Mucosa of descending colon (tissue), 3 donors: Measurements from ENCODE around the gene TPD52L2. TPM values are rescaled to one million over a fixed set of nuclear protein-coding genes. Genes with fewer than 3 reads are reported as not detected.
A peak's percentile ranks its signal among the peaks of the same experiment; 100 is the strongest.
"Not testable (repeated sequence)": the region's sequence is repeated elsewhere in the genome, so short reads cannot be mapped to it uniquely, and the experiment has no call there.

ENCODE experiments used
- ATAC-seq: fragments of 200-7000 bp; cut with Tn5 transposase; one replicate; pipeline ENCODE4 v1.9.1; 2020; ENCODE audit warnings: mild to moderate bottlenecking, moderate library complexity
- DNase-seq, 3 donors: peaks; one replicate each; pipeline ENCODE4 v3.0.0-alpha.2; 2020
- H3K36me3 ChIP-seq: fragments of 200-600 bp; one replicate; pipeline ENCODE4 v1.8.0; 2021; ENCODE audit warnings: low read depth, mild to moderate bottlenecking
- H3K4me1 ChIP-seq: fragments of 200-600 bp; one replicate; pipeline ENCODE4 v1.8.0; 2021; ENCODE audit warnings: low read depth, mild to moderate bottlenecking
- H3K4me3 ChIP-seq: fragments of 200-600 bp; one replicate; pipeline ENCODE4 v1.8.0; 2021; ENCODE audit warnings: mild to moderate bottlenecking
- H3K9me3 ChIP-seq: fragments of 200-600 bp; one replicate; pipeline ENCODE4 v1.8.0; 2021; ENCODE audit warnings: mild to moderate bottlenecking
- CTCF ChIP-seq: fragments of 200-600 bp; IDR thresholded peaks from one replicate; pipeline ENCODE4 v1.8.0; 2022; ENCODE audit warnings: antibody characterized with exemption, mild to moderate bottlenecking
- intact Hi-C, 2 donors: fragments of 100-400 bp; cut with DNase I in 1 of 2; cut with micrococcal nuclease in 1 of 2; formaldehyde crosslinking; loops; one replicate each; pipeline versions ENCODE4 v1.11.0 to v1.11.1; 2022; cut with DNase I, micrococcal nuclease
- total RNA-seq, 3 donors: library from RNA; stranded (reverse); fragmentation: NEBNext Ultra II Directional in 2 of 3; extraction: Animal tissue kit (Norgen Biotek cat#: 25700) in 2 of 3; gene quantifications; one replicate each; pipeline versions ENCODE4 v1.2.1 to v1.2.4, GENCODE V29; 2021 to 2023
- donor health status: DM: no; HTN: no; CAD: no; lungs with moderate emphysema.
- donor health status: DM: no; HTN: no; CAD: no.
- donor health status: DM: no; HTN: yes; CAD: no.

TPD52L2 gene
- total RNA-seq, 3 donors from 2014 or later: 48.7 to 71.7 (median 55.7) TPM

- H3K4me1 ChIP-seq: no peaks in the 10 kb centered on the region
- intact Hi-C loops: no loop called here
- ATAC-seq: no peak
- no peaks in the 10 kb centered on the region for H3K9me3 ChIP-seq
- peaks cover 6% of the 10 kb centered on the region for H3K36me3 ChIP-seq
- no peak for DNase-seq
- no peak overlapping the region for H3K4me3 ChIP-seq
- TF ChIP-seq CTCF: no peak
These were observed 64.0 kb downstream of the TPD52L2 start for GRCh38 chr20:63929071-63929470.

GRCh38 chr20:63929473-63929883, 64.4 kb downstream of the TPD52L2 start:
- H3K9me3 ChIP-seq, H3K4me3 ChIP-seq, DNase-seq, H3K4me1 ChIP-seq, H3K36me3 ChIP-seq, intact Hi-C loops, ATAC-seq: not testable (repeated sequence)

- Histone ChIP-seq H3K4me3 (no peak overlapping the region), H3K9me3 (no peaks in the 10 kb centered on the region), H3K36me3 (peaks cover 6% of the 10 kb centered on the region), H3K4me1 (no peaks in the 10 kb centered on the region)
- ATAC-seq (peak; percentile 62), DNase-seq (no peak)
- no peak for TF ChIP-seq CTCF
- intact Hi-C loops: no loop called here
These were observed 66.0 kb downstream of the TPD52L2 start for GRCh38 chr20:63930971-63931553.

- peaks cover 6% of the 10 kb centered on the region for H3K36me3 ChIP-seq
- no peaks in the 10 kb centered on the region for H3K4me1 ChIP-seq
- no peak for TF ChIP-seq CTCF
- no peaks in the 10 kb centered on the region for H3K9me3 ChIP-seq
- DNase-seq (no peak), ATAC-seq (no peak)
- intact Hi-C loops: no loop called here
- no peak overlapping the region for H3K4me3 ChIP-seq
These were observed 66.7 kb downstream of the TPD52L2 start for GRCh38 chr20:63931735-63932134.

- intact Hi-C loops: no loop called here
- H3K4me3 ChIP-seq: no peak overlapping the region
- no peak for TF ChIP-seq CTCF
- no peaks in the 10 kb centered on the region for H3K4me1 ChIP-seq
- H3K36me3 ChIP-seq: peaks cover 6% of the 10 kb centered on the region
- DNase-seq (no peak), ATAC-seq (no peak)
- H3K9me3 ChIP-seq: no peaks in the 10 kb centered on the region
These were observed 67.6 kb downstream of the TPD52L2 start for GRCh38 chr20:63932606-63933160.

GRCh38 chr20:63933646-63934045, 68.6 kb downstream of the TPD52L2 start:
- no peak for DNase-seq
- peaks cover 6% of the 10 kb centered on the region for H3K36me3 ChIP-seq
- no peak overlapping the region for H3K4me3 ChIP-seq
- H3K9me3 ChIP-seq: no peaks in the 10 kb centered on the region
- intact Hi-C loops: no loop called here
- H3K4me1 ChIP-seq: no peaks in the 10 kb centered on the region
- no peak for ATAC-seq
- TF ChIP-seq CTCF: no peak
